ENCODE data around the gene ARHGAP24. TPM values are rescaled to one million over a fixed set of nuclear protein-coding genes. Genes with fewer than 3 reads are reported as not detected.

The ARHGAP24 gene
- not detected in 2 replicates for total RNA-seq

GRCh38 chr4:85474818-85475630 is at the start of gene ARHGAP24:
Gene ARHGAP24, plus strand, starts transcription at chr4:85475150.
- Mint-ChIP-seq H3K9me3 (no peaks in the 10 kb centered on the region), H3K4me1 (ENCODE audit: low read depth) (peaks cover 5% of the 10 kb centered on the region), H3K4me3 (no peak within 1 kb of the TSS), H3K27me3 (ENCODE audit: insufficient read depth) (peaks cover 15% of the 10 kb centered on the region), H3K36me3 (ENCODE audit: low read depth) (no peaks in the 10 kb centered on the region), H3K27ac (no peak within 1 kb of the TSS)
- intact Hi-C loops (cut with micrococcal nuclease), result no loop called here
- no peak for DNase-seq (ENCODE audit: low spot score)

GRCh38 chr4:85426366-85426765 is 48.6 kb upstream of the ARHGAP24 start:
- DNase-seq (ENCODE audit: low spot score), result no peak
- Mint-ChIP-seq H3K27me3 (ENCODE audit: insufficient read depth) (no peaks in the 10 kb centered on the region), H3K36me3 (ENCODE audit: low read depth) (no peaks in the 10 kb centered on the region), H3K4me1 (ENCODE audit: low read depth) (no peaks in the 10 kb centered on the region), H3K9me3 (no peaks in the 10 kb centered on the region), H3K27ac (no peak overlapping the region), H3K4me3 (no peak overlapping the region)
- intact Hi-C loops (cut with micrococcal nuclease), result no loop called here

- Mint-ChIP-seq H3K27me3 (ENCODE audit: insufficient read depth) (no peaks in the 10 kb centered on the region), H3K27ac (no peak overlapping the region), H3K9me3 (no peaks in the 10 kb centered on the region), H3K4me1 (ENCODE audit: low read depth) (no peaks in the 10 kb centered on the region), H3K4me3 (no peak overlapping the region), H3K36me3 (ENCODE audit: low read depth) (no peaks in the 10 kb centered on the region)
- intact Hi-C loops (cut with micrococcal nuclease), result no loop called here
- DNase-seq (ENCODE audit: low spot score), result no peak
Measured at GRCh38 chr4:85427123-85427522, 47.8 kb upstream of the ARHGAP24 start.

- Mint-ChIP-seq H3K36me3 (ENCODE audit: low read depth) (no peaks in the 10 kb centered on the region), H3K27ac (no peak overlapping the region), H3K27me3 (ENCODE audit: insufficient read depth) (no peaks in the 10 kb centered on the region), H3K4me1 (ENCODE audit: low read depth) (no peaks in the 10 kb centered on the region), H3K4me3 (no peak overlapping the region), H3K9me3 (no peaks in the 10 kb centered on the region)
- intact Hi-C loops (cut with micrococcal nuclease), result no loop called here
- DNase-seq (ENCODE audit: low spot score), result no peak
Measured at GRCh38 chr4:85430226-85430625, 44.7 kb upstream of the ARHGAP24 start.

DNA sequence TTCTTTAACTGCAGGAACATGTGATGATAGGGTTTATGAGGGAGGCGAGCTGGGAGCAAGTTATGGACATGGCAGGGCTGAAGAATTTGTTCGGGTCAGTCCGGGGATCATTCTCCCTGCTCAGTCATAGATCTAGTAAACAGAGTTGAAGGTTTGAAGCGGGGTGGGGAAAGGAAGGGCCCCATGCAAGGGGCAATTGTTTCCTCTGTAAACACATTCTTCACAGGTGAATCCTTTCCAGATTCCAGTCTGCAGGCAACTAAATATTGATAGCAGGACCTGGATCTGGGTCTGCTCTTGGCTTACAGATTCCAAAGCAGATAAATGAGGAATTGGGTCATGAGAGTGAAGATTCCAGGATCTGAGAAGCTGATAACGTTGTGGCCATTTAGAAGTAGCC is 44.3 kb upstream of the ARHGAP24 start:
- Mint-ChIP-seq H3K27me3 (ENCODE audit: insufficient read depth) (no peaks in the 10 kb centered on the region), H3K4me3 (no peak overlapping the region), H3K36me3 (ENCODE audit: low read depth) (no peaks in the 10 kb centered on the region), H3K9me3 (no peaks in the 10 kb centered on the region), H3K27ac (no peak overlapping the region), H3K4me1 (ENCODE audit: low read depth) (no peaks in the 10 kb centered on the region)
- intact Hi-C loops (cut with micrococcal nuclease), result no loop called here
- DNase-seq (ENCODE audit: low spot score), result no peak

- Mint-ChIP-seq H3K4me3 (no peak overlapping the region), H3K27me3 (ENCODE audit: insufficient read depth) (no peaks in the 10 kb centered on the region), H3K27ac (no peak overlapping the region), H3K9me3 (no peaks in the 10 kb centered on the region), H3K4me1 (ENCODE audit: low read depth) (no peaks in the 10 kb centered on the region), H3K36me3 (ENCODE audit: low read depth) (no peaks in the 10 kb centered on the region)
- no peak for DNase-seq (ENCODE audit: low spot score)
- intact Hi-C loops (cut with micrococcal nuclease), result no loop called here
Measured at GRCh38 chr4:85431156-85431555, 43.8 kb upstream of the ARHGAP24 start.

DNA sequence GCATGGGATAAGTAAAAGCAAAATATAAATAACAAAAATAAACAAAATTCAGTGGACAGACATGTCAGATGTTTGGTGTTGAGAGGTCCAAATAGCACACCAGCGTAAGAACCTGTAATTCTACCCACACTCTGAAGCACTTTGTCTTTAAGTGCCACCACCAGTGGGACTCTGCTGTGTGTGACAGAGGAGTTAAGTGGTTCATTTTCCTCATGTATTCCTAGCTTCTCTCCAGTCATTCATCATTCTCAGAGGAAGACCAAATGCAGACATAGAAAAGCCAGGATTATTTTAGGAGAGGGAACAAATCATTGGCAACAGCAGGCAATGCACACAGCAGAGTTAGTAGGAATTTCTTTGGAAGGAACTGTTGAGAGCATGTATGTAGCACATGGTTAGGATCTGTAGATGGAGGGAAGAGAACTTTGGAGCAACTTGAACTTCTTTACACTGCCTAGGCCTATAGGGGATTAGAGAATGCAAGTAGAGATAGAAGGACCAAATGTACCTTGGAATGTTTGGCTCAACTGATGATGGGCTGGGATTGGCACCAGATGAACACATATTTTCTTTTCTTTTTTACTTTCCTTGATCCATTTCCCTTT is 43.0 kb upstream of the ARHGAP24 start:
- Mint-ChIP-seq H3K4me3 (no peak overlapping the region), H3K4me1 (ENCODE audit: low read depth) (no peaks in the 10 kb centered on the region), H3K27ac (no peak overlapping the region), H3K9me3 (no peaks in the 10 kb centered on the region), H3K36me3 (ENCODE audit: low read depth) (no peaks in the 10 kb centered on the region), H3K27me3 (ENCODE audit: insufficient read depth) (no peaks in the 10 kb centered on the region)
- no peak for DNase-seq (ENCODE audit: low spot score)
- intact Hi-C loops (cut with micrococcal nuclease), result no loop called here

GRCh38 chr4:85445050-85445639 is 29.8 kb upstream of the ARHGAP24 start:
- H3K4me1 Mint-ChIP-seq (ENCODE audit: low read depth), result no peaks in the 10 kb centered on the region
- no peaks in the 10 kb centered on the region for H3K9me3 Mint-ChIP-seq
- H3K4me3 Mint-ChIP-seq, result no peak overlapping the region
- no peaks in the 10 kb centered on the region for H3K27me3 Mint-ChIP-seq (ENCODE audit: insufficient read depth)
- intact Hi-C loops (cut with micrococcal nuclease), result no loop called here
- no peaks in the 10 kb centered on the region for H3K36me3 Mint-ChIP-seq (ENCODE audit: low read depth)
- no peak for DNase-seq (ENCODE audit: low spot score)
- H3K27ac Mint-ChIP-seq, result no peak overlapping the region

GRCh38 chr4:85446141-85446861 is 28.6 kb upstream of the ARHGAP24 start:
- H3K4me3 Mint-ChIP-seq, result no peak overlapping the region
- no peaks in the 10 kb centered on the region for H3K4me1 Mint-ChIP-seq (ENCODE audit: low read depth)
- DNase-seq (ENCODE audit: low spot score), result no peak
- no peaks in the 10 kb centered on the region for H3K9me3 Mint-ChIP-seq
- H3K27ac Mint-ChIP-seq, result no peak overlapping the region
- H3K36me3 Mint-ChIP-seq (ENCODE audit: low read depth), result no peaks in the 10 kb centered on the region
- intact Hi-C loops (cut with micrococcal nuclease), result no loop called here
- no peaks in the 10 kb centered on the region for H3K27me3 Mint-ChIP-seq (ENCODE audit: insufficient read depth)

DNA sequence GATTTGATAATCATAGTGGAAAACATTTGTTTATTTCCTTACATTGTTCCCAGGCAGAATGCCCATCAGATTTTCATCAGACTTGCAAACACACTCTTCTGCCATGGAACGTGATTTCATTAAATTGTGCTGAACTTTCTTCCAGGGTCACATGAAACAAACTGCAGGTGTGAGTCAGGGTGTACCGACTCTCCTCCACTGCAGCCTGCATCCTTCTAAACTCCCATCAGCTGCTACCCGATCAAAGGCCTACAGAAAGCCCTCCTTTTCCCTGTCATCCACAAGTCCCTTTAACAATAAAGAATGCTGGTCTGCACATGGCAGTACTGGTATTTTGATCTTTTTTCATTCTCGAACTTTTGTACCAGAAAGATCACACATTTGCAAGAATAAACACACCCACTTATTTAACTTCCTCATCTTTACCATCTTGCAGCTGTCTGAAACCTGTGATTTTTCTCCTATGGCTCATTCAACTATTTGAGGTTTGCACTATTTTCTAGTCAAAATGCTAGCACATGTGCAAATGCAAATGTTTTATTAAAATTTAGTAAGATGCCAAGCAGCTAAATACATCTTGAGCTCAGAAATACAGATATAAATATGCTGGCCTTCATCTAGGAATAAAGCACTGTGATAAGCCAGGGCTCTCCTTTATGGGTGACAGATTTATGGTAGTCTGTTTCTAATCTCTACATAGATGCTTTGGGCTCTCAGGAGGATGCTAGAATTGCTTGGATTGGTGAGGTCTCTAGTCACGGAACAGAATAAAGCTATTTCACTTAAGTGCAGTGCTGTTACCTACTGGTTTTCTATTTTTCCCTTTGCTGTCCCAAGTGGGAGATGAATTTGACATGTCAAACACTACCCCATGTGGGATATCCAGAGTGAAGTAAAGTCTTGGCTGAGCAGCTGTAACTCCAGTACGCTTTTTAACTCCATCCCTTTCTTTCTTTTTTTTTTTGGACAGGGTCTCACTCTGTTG is 25.8 kb upstream of the ARHGAP24 start:
- DNase-seq (ENCODE audit: low spot score), result no peak
- H3K4me3 Mint-ChIP-seq, result no peak overlapping the region
- H3K9me3 Mint-ChIP-seq, result no peaks in the 10 kb centered on the region

DNA sequence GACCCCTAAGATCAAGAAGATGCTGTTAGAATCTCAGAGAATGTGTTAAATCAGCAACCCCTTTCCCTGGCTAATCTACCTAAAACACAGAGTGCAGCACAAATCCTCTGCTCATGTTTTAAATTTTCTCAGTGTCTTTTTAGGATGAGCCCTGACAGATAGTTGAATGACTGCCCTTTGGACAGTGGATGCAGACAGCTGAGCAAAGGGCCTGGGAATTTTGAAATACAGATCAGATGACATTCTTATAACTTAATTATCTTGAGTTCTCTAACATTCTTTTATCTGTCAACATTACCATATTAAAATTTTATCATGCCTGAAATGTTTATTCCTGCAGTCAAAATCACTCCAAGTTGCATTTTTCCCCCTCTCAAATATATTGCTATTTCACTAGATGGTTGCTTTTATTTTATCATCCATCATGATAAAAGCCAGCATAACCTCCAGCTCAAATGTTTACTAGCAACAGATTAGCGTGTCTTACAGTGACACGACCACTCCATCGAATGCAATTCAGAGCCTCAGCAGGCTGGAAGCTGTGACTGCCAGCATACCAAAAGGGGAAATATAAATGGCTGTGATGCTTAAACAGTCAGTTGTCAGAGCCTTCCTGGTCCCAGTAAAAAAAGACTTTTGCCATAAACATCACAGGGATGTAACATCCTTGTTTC is 22.8 kb upstream of the ARHGAP24 start:
- H3K27me3 Mint-ChIP-seq (ENCODE audit: insufficient read depth), result no peaks in the 10 kb centered on the region
- no peaks in the 10 kb centered on the region for H3K4me1 Mint-ChIP-seq (ENCODE audit: low read depth)
- H3K9me3 Mint-ChIP-seq, result no peaks in the 10 kb centered on the region
- H3K36me3 Mint-ChIP-seq (ENCODE audit: low read depth), result no peaks in the 10 kb centered on the region
- DNase-seq (ENCODE audit: low spot score), result no peak
- intact Hi-C loops (cut with micrococcal nuclease), result no loop called here
- H3K4me3 Mint-ChIP-seq, result no peak overlapping the region
- H3K27ac Mint-ChIP-seq, result no peak overlapping the region

More for the DNA sequence above, 25.8 kb upstream of the ARHGAP24 start:
- intact Hi-C loops (cut with micrococcal nuclease), result no loop called here
- Mint-ChIP-seq H3K27me3 (ENCODE audit: insufficient read depth) (no peaks in the 10 kb centered on the region), H3K27ac (no peak overlapping the region), H3K4me1 (ENCODE audit: low read depth) (no peaks in the 10 kb centered on the region), H3K36me3 (ENCODE audit: low read depth) (no peaks in the 10 kb centered on the region)

GRCh38 chr4:85455942-85456341 is 19.0 kb upstream of the ARHGAP24 start:
- DNase-seq (ENCODE audit: low spot score), result no peak
- intact Hi-C loops (cut with micrococcal nuclease), result no loop called here
- Mint-ChIP-seq H3K4me3 (no peak overlapping the region), H3K36me3 (ENCODE audit: low read depth) (no peaks in the 10 kb centered on the region), H3K4me1 (ENCODE audit: low read depth) (no peaks in the 10 kb centered on the region), H3K27me3 (ENCODE audit: insufficient read depth) (no peaks in the 10 kb centered on the region), H3K9me3 (no peaks in the 10 kb centered on the region), H3K27ac (no peak overlapping the region)
